GM21529 (cell line): ENCODE measurements around the gene WWOX.

Experiments used
- ATAC-seq: cut with Tn5 transposase; IDR thresholded peaks from one replicate; pipeline ENCODE4 v1.9.1; 2021; ENCODE audit not compliant: unreplicated experiment

WWOX gene

DNA sequence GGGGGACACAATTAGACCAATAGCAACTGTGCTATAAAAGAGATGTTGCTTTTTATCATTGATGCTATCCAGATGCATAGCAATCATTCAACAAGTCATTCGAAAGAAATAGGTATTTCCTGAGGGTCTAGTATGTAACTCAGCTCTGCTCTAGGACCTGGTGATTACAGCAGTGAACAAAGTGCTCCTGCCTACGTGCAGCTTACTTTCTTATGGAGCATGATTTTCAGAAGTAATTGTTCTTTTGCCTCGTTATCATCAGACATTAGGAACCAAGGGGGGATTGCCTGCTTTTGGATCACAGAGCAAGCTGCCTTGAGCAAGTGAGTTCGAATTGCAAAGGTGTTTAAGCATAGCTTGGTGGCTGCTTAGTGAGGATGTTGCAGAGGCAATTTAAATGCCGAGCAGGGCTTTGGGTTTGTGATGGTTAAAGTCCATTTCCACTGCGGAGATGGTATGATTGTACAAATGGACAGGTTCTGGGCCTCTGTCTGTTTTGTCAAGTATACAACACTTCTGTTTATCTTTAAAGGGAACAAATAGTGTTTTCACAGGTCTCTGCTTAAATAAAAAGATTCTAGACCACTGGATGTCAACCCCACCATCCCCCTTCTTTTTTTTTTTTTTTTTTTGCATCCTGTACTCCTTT is 41.5 kb downstream of the WWOX start:
- no peak for ATAC-seq

DNA sequence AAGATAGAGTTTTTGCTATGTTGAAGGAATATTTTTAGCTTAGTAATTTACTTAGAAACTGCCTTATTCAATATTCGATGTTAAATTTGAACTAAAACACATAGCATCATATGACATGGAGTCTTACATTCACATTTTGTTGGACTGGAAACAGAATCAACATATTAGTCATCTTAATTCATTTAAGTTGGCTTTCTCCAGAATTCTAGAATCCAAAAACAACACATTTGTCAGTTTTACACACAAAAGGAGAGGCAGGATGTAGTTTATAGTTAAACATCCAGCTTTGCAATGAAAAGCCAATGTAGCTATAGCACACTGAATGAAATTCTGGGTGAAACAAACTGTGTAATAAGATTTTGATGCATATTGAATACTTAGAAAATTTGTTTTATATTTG is 43.3 kb downstream of the WWOX start:
- no peak for ATAC-seq

DNA sequence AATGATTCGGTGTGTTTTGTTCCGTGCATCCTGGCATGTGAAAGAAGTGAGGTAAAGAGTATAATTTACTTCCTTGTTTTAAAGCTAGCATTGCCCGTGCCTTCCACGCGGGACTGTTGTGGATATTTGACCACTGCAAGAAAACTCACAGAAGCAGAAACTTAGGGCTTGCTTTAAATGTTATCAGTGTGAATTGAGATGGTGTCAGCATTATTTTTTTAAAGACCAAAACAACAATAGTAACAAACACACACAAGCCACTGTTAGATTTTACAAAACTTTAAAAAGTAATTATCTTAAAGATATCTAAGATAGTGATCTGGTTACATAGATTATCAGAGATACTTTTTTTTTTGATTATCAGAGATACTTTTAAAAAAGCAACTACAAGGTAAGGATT is 47.4 kb downstream of the WWOX start:
- ATAC-seq: no peak

DNA sequence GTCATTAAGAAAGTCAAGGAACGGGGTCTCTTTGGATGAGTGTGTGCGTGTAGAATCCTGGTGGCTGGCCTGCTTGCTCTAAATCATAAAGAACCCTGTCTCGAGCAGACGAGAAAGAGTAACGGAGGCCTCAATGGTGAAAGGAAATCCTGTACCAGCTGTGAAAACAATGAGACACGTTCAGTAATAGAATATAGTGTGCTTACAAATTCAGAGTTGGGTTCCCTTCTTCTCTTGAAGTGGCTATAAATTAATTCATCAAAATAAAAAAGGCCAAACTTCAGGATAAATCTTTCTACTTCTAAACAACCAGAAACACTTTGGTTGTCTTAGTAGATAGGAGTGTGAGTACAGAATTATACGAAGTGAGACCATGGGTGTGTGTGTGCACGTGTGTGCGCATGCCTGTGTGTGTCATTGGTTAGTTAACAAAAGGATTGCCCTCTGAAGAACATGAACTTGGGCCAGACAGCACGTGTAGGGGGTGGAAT is 48.5 kb downstream of the WWOX start:
- ATAC-seq: no peak

DNA sequence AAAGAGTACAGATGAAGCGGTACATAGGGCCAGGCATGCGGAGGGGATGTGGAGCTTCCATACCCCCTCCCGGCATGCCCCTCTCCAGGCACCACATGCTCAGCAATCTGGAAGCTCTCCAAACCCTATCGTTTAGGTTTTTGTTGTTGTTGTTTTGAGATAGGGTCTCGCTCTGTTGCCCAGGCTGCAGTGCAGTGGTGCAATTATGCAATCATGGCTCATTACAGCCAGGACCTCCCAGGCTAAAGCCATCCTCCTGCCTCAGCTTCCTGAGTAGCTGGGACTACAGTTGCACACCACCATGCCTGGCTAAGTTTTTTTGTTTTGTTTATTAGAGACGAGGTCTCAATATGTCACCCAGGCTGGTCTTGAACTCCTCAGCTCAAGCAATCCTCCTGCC is 50.8 kb downstream of the WWOX start:
- no peak for ATAC-seq

DNA sequence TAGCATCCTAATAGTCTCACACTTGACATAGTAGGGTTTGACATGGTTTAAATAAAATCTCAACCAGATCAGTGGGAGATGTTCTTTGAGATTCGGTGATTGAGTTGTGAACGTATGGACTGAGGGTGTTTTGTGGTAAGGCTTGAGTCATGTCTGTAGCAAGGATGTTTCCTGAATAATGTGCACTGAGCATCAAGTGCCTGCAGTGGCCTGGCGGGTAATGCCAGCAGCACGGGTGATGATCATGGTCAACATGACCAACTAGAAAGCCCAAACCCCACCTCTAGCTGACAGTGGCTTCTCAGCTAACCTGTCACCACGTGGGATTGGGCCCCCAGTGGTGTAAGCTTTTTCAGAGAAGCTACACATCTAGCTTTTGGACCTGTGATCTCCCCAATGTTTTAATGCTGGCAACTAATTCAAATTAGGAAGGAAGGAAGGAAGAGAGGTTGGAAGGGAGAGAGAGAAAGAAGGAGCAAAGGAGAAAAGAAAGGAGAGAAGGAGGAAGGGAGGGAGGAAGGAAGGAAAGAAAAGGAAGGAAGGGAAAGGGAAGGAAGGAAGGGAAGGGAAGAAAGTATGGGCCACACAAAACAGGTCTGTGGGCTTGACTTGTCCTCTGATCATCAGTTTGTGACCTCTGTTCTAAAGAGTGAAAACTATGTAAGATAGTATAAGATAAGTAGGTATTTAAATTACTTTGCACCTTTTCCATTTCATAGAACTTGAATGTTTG is 55.4 kb downstream of the WWOX start:
- ATAC-seq: no peak

DNA sequence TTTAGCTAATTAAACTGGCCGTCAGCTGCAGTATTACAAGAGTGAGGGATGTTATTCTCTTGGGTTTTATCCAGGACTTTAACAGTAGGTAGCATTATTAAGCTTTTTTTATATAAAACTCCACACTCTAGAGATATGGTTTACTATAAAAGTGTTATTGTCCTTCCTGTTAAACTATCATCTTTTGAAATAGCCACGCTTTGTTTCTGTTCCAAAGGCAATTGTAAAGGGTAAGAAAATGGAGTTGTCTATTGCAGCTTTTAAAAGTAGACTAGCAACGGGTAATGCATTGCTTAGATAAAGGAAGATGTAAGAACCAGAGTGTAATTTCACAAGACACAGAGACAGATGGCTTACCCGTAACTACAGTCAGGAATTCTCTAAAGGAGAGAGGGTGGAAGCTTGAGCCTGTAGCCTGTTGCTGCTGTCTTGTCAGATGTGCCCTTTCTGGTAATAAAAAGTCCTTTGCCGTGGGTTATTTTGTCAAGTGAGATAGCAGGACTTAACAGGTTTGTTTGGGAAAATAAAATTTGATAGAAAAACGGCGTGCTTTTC is 56.4 kb downstream of the WWOX start:
- no peak for ATAC-seq

DNA sequence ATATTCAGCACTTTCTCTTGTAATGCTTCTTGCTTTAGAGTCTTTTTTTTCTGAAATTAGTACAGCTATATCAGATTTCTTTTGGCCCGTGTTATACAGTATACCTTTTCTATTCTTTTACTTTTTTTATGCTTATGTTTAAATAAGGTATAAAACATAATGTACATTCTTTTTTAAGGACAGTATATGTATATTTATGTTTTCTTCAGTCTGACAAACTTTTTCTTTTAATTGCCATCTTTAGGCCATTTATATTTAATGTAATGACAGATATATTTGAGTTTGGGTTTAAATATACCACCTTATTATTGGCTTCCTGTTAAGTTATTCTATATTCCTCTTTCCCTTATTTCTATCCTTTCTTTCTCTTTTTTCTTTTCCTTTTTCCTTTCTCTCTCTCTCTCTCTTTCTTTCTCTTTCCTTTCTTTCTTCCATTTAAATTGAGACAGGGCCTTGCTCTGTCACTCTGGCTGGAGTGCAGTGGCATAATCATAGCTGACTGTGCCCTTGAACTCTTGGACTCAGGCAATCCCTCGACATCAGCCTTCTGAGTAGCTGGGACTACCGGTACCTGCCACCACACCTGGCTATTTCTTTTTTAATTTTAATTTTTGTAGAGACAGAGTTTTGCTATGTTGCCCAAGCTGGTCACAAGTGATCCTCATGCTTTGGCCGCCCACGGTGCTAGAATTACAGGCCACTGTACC is 61.7 kb downstream of the WWOX start:
- ATAC-seq: no peak

DNA sequence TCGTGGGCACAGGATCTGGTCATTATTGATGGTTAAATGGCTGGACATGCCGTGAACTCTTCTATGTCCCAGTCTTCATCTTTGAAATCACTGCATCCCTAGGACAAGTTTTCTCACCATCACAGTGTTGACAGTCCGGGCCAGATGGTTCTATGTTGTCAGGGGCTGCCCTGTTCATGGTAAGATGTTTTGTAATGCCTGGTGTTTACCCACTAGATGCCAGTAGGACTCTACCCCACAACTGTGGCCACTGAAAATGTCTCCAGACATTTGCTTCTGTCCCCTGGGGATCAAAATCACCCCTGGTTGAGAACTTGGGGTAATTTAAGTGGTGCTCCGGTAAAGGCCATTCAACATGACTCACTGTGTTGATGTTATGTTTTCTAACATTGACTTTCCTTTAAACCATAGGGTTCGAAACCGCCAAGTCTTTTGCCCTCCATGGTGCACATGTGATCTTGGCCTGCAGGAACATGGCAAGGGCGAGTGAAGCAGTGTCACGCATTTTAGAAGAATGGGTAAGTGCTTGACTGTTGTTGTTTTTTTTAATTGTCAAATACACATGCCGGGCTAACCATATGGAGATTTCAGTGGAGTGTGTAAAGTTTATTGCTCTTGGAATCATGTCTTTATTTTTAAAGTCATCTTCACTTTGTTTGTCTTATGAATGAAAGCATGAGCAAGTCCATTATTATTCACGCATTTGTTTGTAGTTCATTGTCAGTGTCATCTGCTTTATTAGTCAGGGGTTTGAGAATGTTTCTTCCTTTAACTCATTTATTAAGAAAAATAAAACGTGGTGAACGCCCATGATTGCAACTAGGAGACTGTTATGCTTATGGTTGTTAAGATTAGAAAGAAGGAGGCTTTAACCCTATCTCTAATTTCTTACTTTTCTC is 64.6 kb downstream of the WWOX start:
- no peak for ATAC-seq

DNA sequence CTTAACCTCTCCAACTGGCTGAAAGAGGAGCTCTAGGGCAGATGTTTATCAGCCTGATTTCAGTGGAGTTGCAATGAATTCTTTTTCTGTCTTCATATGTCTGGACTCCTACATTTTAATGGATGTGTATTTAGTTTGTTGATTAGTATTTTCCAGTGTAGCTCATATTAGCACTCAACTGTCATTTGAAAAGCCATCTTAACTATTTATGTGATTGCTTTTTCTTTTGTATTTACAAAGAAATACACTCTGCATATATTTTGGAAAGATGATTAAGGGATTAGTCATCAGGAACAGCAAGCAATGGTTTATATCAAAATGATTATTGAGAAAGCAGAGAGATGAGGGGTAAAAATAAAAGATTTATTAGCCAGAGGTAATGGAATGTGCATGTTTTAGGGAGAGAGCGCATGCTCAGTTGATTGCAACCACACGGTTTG is 71.1 kb downstream of the WWOX start:
- no peak for ATAC-seq

DNA sequence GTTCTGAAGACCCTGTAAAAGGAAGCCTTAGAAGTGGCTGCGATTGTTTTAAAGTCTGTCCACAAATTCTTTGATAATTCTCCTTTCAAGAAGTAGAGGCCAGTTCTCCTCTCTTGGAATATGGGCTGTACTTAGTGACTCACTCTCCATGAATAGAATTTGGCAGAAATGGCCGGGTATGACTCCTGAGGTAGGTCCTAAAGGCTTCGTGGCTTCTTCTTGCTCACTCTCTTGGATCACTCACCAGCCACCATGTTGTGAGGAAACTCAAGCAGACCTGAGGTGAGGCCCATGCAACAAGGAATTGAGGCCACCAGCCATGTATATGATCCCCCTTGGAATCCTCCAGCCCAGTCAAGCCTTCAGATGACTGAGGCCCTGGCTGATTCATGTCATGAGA is 75.8 kb downstream of the WWOX start:
- no peak for ATAC-seq

DNA sequence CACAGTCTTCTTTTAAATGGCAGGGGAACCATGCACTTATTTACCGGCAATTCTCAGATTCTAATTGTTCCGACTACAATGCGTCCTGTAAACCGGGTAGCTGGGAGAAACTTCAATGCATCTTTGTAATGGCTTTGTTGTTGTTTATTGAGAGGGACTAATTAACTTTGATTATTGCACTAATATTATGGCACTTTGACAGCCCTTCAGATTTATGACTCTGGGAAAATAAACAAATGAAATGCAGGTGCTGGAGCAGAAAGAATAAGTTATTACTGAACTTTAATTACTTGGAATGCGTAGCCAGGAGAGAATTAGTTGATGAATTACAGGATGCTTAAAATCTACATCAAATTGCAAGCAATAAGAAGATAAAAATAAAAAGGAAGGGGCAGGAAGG is 77.0 kb downstream of the WWOX start:
- ATAC-seq: no peak

DNA sequence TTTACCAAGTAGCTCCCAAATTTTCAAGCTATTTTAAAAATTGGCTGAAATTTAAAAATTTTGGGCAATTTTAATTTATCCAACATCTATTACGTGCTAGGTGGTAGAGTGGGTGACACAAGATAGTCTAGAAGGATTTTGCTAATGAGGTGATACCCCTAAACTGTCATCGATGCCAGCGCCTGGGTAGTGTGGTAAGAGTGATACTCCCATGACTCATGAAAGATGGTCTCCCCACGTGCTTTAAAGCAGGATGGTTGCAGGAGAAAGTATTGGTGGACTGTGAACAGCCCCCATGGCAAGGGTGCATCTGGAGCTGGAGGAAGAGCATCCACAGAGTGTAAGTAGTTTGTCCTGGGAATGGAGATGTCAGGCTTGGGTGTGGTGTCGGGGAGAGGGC is 77.8 kb downstream of the WWOX start:
- no peak for ATAC-seq

DNA sequence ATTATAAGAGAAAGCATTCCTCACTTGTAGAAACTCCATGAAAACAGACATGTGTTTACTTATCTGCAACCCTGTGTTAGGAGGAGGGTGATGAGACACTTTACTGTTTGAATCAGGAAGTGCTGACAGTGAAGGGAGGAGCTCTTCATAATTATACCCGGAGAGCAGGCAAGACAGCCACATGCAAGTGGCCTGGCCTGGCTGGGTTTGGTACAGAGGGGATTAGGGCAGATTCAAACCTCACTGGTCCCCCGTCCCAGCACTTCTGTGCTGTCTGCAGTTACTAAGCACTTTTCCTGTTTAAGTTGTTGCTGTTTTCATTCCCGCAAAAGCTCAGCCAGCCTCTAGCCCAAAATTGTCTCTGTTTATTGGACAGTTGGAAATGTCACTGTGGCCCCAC is 78.5 kb downstream of the WWOX start:
- ATAC-seq: no peak

DNA sequence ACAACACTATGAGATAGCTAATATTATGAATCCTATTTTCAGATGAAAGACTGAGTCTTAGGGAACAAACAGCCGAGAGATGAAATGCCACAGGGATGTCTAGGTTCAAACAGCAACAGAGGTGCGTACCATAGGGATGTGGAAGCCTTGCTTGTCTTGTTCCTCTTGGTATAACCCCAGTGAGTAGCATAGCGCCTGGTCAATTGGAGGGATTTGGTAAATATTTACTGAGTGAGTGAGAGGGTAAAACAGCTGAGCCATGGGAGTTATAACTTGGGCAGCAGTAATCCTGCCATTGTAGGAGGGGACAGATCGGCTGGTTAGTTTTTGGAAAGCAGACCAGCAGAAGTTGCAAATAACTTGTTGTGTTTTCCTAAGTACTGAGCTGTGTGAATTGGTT is 80.2 kb downstream of the WWOX start:
- no peak for ATAC-seq

DNA sequence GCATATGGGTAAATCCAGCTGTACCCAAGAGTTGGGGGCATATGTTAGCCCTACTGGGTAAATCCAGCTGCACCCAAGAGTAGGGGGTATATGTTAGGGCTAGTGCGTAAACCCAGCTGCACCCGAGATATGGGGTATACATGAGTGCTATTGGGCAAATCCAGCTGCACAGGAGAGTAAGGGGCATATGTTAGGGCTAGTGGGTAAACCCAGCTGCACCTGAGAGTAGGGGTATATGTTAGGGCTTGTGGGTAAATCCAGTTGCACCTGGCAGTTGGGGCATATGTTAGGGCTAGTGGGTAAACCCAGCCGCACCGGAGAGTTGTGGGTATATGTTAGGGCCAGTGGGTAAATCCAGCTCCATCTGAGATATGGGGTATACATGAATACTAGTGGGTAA is 80.9 kb downstream of the WWOX start:
- ATAC-seq: no peak

DNA sequence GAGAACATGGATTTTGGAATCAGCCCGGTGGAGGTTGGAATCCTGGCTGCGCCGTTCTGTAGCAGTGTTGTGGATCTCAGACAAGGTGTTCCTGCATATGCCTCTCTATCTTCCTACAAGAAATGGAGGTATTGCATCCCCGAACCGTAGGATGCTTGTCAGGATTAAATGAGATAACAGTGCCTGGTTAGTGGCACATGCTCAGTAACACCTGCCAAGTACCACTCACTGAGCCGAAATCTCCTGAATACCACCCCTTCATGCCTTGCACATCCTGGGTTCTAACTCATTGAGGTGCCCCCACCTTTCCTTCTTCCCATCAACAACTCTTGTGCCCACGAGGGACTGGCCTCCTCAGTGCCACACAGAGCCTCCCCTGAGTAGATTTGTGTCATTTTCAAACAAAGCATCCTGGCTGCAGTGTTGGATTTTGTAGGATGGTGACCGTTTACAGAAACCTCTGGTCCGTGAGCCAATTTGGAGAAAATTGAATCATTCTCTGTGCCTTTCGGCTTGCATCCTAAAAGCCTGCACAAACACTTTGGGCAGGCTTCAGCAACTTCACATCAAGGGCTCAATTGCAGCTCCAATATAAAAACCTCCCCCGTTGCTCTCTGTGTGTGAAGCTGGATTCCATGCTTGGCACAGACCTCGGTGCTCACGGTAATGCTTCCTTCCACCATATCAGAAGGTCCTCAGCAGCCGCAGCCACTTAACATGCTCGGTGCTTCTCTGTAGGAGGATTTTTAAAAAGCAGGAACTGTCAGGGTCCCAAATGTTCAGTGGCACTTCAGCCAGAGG is 84.2 kb downstream of the WWOX start:
- no peak for ATAC-seq

DNA sequence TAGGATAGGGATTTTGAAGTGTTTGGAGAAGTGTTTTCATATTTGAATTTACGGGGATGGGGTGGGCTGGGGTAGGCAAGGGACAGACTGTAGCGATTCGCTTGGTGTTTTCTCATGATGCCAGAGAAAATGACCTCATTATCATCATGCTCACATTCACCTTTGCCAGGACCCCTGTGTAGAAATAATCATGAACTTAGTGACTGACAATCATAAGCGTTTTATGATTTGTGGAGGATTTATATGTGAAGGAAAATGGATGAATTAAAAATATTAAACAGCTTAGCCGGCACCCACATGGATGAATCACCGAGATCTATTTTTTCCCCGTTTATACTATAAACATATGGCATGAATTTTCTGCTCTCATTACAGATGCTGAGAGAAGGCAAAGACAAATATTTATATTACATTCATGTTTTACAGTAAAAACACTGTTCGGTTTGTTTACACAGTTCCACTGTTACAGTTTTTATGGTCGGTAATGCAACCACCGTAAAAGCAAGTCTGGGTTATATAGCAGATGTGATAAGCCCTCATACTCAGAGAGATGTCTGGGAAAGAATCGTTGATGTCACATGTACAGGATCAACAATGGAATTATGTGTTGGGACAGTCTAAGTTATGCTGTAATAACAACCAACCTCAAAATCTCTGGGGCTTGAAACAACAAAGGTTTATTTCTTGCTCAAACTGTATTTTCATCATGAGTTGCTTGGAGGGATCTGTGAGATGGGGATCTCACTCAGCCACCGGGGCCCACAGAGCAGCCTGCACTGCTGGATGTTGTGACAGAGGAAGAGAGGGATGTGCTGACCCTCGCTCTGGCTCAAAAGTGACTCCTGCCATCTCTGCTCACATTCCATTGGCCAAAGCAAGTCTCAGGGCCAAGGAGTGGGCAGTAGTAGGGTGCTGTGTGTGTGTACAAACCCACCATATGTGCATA is 85.1 kb downstream of the WWOX start:
- no peak for ATAC-seq

DNA sequence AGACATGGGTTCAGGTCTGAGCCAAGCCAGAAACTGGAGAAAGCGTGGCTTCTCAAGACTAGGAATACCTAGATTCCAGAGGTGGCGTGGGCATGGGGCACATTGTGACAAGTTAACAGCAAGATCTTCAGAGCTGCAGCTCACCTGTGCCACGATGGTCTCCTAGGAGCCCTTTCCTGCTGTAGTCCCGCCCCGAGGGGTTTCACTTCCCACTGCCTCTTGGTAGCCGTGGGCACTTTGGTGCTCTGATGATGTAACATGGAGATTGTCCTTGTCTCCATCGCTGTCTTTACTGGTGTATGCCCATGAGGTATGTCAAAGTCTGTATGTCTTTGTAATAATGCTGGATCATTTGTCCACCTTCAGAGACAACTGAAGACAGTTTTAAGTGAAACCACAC is 89.7 kb downstream of the WWOX start:
- ATAC-seq: no peak
